Transverse colon (tissue), 4 donors: ENCODE results near the gene TRIM69.
A peak's percentile ranks its signal among the peaks of the same experiment; 100 is the strongest.

Source experiments
- CTCF ChIP-seq, 5 experiments: fragments of 200-600 bp in 3 of 5; fragments of 450-650 bp in 2 of 5; sonication (generic) in 3 of 5; IDR thresholded peaks; 1 replicate in 2 of 5; 2 replicates in 3 of 5; pipeline ENCODE4 v1.5.1; 2016 to 2017; ENCODE audit warnings: antibody characterized with exemption in 5 of 5, inconsistent platforms in 3 of 5, mild to moderate bottlenecking in 2 of 5, moderate library complexity in 1 of 5
- EP300 ChIP-seq: sonication (generic); formaldehyde crosslinking; IDR thresholded peaks from one replicate; pipeline ENCODE4 v1.6.1; 2017; ENCODE audit warnings: antibody characterized with exemption, low read depth
- POLR2A ChIP-seq: fragments of 450-650 bp; IDR thresholded peaks from one replicate; pipeline ENCODE4 v1.6.1; 2016; ENCODE audit warnings: antibody characterized with exemption, mild to moderate bottlenecking, moderate library complexity
- POLR2AphosphoS5 ChIP-seq, 3 donors: sonication (generic); formaldehyde crosslinking; IDR thresholded peaks; one replicate each; pipeline ENCODE4 v1.6.1; 2016; ENCODE audit warnings: antibody characterized with exemption in 3 of 3

- peak; percentile 76 for TF ChIP-seq POLR2A
- TF ChIP-seq CTCF (IDR thresholded peaks at IDR 0.05): no peak
- TF ChIP-seq POLR2AphosphoS5 (IDR thresholded peaks at IDR 0.05): peak; percentile 86 to 90 (median 88)
- no peak for TF ChIP-seq EP300
Observed at GRCh38 chr15:44712346-44713005, 23.9 kb upstream of the TRIM69 start.
